Spleen (tissue), 11 donors: ENCODE measurements around the gene ARHGEF10L. TPM values are rescaled to one million over a fixed set of nuclear protein-coding genes. Genes with fewer than 3 reads are reported as not detected.

Experiments
- DNase-seq: peaks from one replicate; pipeline ENCODE4 v3.0.0-alpha.2; 2020
- H3K27ac ChIP-seq, 8 donors: fragments of 200-600 bp; sonication (generic) in 7 of 8; 1 replicate in 4 of 8; 2 replicates in 4 of 8; pipeline versions ENCODE4 v1.5.0 to v1.8.0; 2016 to 2021; ENCODE audit warnings: inconsistent platforms in 4 of 8, mild to moderate bottlenecking in 4 of 8, moderate library complexity in 1 of 8
- H3K27me3 ChIP-seq, 7 donors: fragments of 200-600 bp; sonication (generic) in 6 of 7; replicated peaks in 1 of 7; 1 replicate in 4 of 7; 2 replicates in 3 of 7; pipeline versions ENCODE4 v1.5.0 to v1.8.0; 2016 to 2021; ENCODE audit warnings: inconsistent platforms in 3 of 7, mild to moderate bottlenecking in 1 of 7
- H3K36me3 ChIP-seq, 6 donors: fragments of 200-600 bp; sonication (generic) in 5 of 6; 1 replicate in 4 of 6; 2 replicates in 2 of 6; pipeline versions ENCODE4 v1.5.0 to v1.8.0; 2016 to 2021; ENCODE audit warnings: inconsistent platforms in 2 of 6
- H3K4me1 ChIP-seq, 6 donors: fragments of 200-600 bp; sonication (generic) in 5 of 6; 1 replicate in 3 of 6; 2 replicates in 3 of 6; pipeline versions ENCODE4 v1.5.0 to v1.8.0; 2016 to 2021; ENCODE audit warnings: inconsistent platforms in 3 of 6
- H3K4me3 ChIP-seq, 8 donors: fragments of 200-600 bp; sonication (generic) in 7 of 8; 1 replicate in 4 of 8; 2 replicates in 4 of 8; pipeline versions ENCODE4 v1.5.0 to v1.8.0; 2016 to 2021; ENCODE audit warnings: inconsistent platforms in 4 of 8, mild to moderate bottlenecking in 4 of 8, moderate library complexity in 2 of 8
- H3K9me3 ChIP-seq, 8 donors: fragments of 200-600 bp; sonication (generic) in 7 of 8; 1 replicate in 4 of 8; 2 replicates in 4 of 8; pipeline versions ENCODE4 v1.5.0 to v1.8.0; 2016 to 2021; ENCODE audit warnings: inconsistent platforms in 4 of 8
- POLR2A ChIP-seq, 3 donors: fragments of 450-650 bp; IDR thresholded peaks; one replicate each; pipeline ENCODE4 v1.5.1; 2017; ENCODE audit warnings: antibody characterized with exemption in 3 of 3, mild to moderate bottlenecking in 1 of 3
- POLR2AphosphoS5 ChIP-seq, 3 donors: sonication (generic); formaldehyde crosslinking; IDR thresholded peaks; one replicate each; pipeline ENCODE4 v1.5.1; 2017; ENCODE audit warnings: antibody characterized with exemption in 3 of 3
- WGBS, 5 donors: extraction: QIAGEN DNeasy Blood & Tissue Kit in 3 of 5; methylation state at CpG; one replicate each; pipeline versions ENCODE4 v1.1.5 to v1.1.7; 2013 to 2018; 5-methylcytosine and 5-hydroxymethylcytosine counted together
- intact Hi-C: fragments of 100-400 bp; cut with DNase I; formaldehyde crosslinking; loops from one replicate; pipeline ENCODE4 v1.15.0; 2023; ENCODE audit warnings: low total_unique reads
- polyA plus RNA-seq, 3 donors: library from polyadenylated mRNA; stranded (reverse); fragments of 200-250 nt; gene quantifications; one replicate each; pipeline ENCODE4 v1.2.1, GENCODE V29; 2013
- total RNA-seq, 7 donors: library from RNA; depleted of rRNA in 3 of 7; stranded (reverse); fragments of >200 nt in 3 of 7; fragmentation: NEBNext Ultra II Directional in 4 of 7; extraction: Animal tissue kit (Norgen Biotek cat#: 25700) in 4 of 7; gene quantifications; one replicate each; pipeline versions ENCODE4 v1.1.0 to v1.2.1, GENCODE V29; 2016 to 2021
- TF ChIP-seq, protein P1 (sequence below), 11 experiments: fragments of 200-600 bp in 7 of 11; fragments of 450-650 bp in 4 of 11; sonication (generic) in 4 of 11; IDR thresholded peaks in 8 of 11; conservative IDR thresholded peaks in 3 of 11; 1 replicate in 7 of 11; 2 replicates in 4 of 11; pipeline versions ENCODE4 v1.4.0 to v1.8.0; 2016 to 2021; ENCODE audit warnings: antibody characterized with exemption in 11 of 11, inconsistent platforms in 4 of 11, mild to moderate bottlenecking in 1 of 11
- donor health status: healthy with polysubstance abuse.
- donor health status: DM: no; HTN: no; CAD: no; lungs with moderate emphysema.
- donor health status: DM: no; HTN: no; CAD: no.
- donor health status: Bipolar disorder and iron deficiency.
- donor health status: healthy.
- donor health status: DM: no; HTN: no; CAD: no.
- donor health status: DM: yes; HTN: yes; CAD: no.

Gene ARHGEF10L
- total and polyA plus RNA-seq, 10 donors, result 10.0 to 40.9 (median 21.4) TPM

DNA sequence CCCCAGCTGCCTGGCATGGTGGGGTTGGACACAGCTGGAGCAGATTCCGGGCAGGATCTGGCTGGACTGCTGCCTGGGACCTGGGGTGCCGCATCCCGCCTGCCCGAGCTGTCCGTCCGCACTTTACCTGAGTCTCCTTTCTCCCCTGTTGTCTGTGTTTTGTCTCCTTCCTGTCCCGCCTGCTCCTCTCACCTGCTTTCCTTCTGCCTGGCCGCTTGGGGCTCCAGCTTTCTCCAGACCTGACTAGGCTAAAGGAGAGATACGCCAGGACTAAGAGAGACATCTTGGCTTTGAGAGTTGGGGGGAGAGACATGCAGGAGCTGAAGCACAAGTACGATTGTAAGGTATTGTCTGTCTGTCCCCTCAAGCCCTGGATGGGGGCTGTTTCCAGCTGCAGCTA is 73.3 kb downstream of the ARHGEF10L start:
- Histone ChIP-seq H3K27me3 (peaks cover 0 to under 1% (median 0%) of the 10 kb centered on the region in 7 donors), H3K36me3 (peaks cover 0 to 64% (median 2%) of the 10 kb centered on the region in 6 donors), H3K27ac (no peak overlapping the region), H3K9me3 (no peaks in the 10 kb centered on the region), H3K4me1 (peaks cover 0 to 16% (median 2%) of the 10 kb centered on the region in 6 donors), H3K4me3 (no peak overlapping the region)
- TF ChIP-seq POLR2A (IDR thresholded peaks at IDR 0.05), result no peak
- TF ChIP-seq, protein P1, sequence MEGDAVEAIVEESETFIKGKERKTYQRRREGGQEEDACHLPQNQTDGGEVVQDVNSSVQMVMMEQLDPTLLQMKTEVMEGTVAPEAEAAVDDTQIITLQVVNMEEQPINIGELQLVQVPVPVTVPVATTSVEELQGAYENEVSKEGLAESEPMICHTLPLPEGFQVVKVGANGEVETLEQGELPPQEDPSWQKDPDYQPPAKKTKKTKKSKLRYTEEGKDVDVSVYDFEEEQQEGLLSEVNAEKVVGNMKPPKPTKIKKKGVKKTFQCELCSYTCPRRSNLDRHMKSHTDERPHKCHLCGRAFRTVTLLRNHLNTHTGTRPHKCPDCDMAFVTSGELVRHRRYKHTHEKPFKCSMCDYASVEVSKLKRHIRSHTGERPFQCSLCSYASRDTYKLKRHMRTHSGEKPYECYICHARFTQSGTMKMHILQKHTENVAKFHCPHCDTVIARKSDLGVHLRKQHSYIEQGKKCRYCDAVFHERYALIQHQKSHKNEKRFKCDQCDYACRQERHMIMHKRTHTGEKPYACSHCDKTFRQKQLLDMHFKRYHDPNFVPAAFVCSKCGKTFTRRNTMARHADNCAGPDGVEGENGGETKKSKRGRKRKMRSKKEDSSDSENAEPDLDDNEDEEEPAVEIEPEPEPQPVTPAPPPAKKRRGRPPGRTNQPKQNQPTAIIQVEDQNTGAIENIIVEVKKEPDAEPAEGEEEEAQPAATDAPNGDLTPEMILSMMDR (IDR thresholded peaks at IDR 0.05 in 8 of 11, conservative IDR thresholded peaks at IDR 0.05 in 3 of 11), result no peak
- no peak for TF ChIP-seq POLR2AphosphoS5 (IDR thresholded peaks at IDR 0.05)
- no peak for DNase-seq
- intact Hi-C loops, result no loop called here
- 82 to 93% (median 87%) methylated on average over 10 of the region's 10 CpGs for WGBS, 5 donors

DNA sequence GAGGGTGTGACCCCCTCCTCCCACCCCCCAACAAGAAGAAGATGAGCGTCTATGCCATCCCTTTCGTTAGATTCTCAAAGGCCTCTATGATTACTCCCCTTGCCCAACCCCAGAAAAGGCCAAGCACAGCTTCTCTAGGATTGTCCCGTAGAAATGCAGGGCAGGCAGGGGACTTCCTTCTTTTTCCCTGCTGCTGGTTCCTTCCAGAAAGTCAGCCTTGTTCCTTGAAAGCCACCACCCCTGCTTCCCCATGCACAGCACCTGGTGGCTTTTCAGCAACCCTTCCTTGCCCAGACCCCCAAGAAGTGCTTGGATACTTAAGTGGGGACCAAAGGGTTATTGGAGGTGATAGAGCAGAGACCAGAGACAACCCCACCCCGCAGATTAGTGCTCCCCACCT is 75.1 kb downstream of the ARHGEF10L start:
- H3K4me3 ChIP-seq, result no peak overlapping the region
- H3K4me1 ChIP-seq, result peaks cover 0 to 21% (median 2%) of the 10 kb centered on the region in 6 donors
- WGBS, 5 donors, result 64 to 83% (median 78%) methylated on average over 4 of the region's 4 CpGs
- TF ChIP-seq POLR2AphosphoS5 (IDR thresholded peaks at IDR 0.05), result no peak
- no peak for TF ChIP-seq POLR2A (IDR thresholded peaks at IDR 0.05)
- TF ChIP-seq, protein P1 (IDR thresholded peaks at IDR 0.05 in 8 of 11, conservative IDR thresholded peaks at IDR 0.05 in 3 of 11), result no peak
- peaks cover 0 to 70% (median 4%) of the 10 kb centered on the region in 6 donors for H3K36me3 ChIP-seq
- H3K9me3 ChIP-seq, result no peaks in the 10 kb centered on the region
- H3K27me3 ChIP-seq, result peaks cover 0 to 15% (median 0%) of the 10 kb centered on the region in 7 donors
- no peak overlapping the region for H3K27ac ChIP-seq
- DNase-seq, result no peak
- intact Hi-C loops, result no loop called here

DNA sequence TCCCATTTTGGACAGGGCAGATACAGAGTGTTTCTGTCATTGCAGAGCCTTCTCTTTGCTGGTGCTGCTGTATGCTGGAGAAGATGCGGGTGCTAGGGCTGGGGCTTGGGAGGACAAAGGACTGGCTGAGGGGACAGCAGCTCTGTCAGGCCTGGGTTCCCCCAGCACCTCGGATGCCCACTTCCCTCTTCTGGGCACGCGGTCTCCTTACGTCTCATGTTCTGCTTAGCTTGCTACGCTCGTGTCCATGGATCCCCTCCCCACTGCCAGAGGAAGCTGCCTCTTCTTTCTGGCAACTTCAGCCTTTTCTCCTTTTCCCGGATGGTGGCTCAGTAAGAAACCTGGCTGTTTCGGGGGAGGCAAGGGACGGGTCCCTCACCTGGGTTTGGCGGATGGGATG is 75.7 kb downstream of the ARHGEF10L start:
- Histone ChIP-seq H3K27ac (no peak overlapping the region), H3K4me3 (no peak overlapping the region), H3K36me3 (peaks cover 0 to 70% (median 4%) of the 10 kb centered on the region in 6 donors), H3K9me3 (no peaks in the 10 kb centered on the region), H3K27me3 (peaks cover 0 to 15% (median 0%) of the 10 kb centered on the region in 7 donors), H3K4me1 (peaks cover 0 to 21% (median 2%) of the 10 kb centered on the region in 6 donors)
- WGBS, 5 donors, result 69 to 82% (median 76%) methylated on average over 11 of the region's 11 CpGs
- no peak for DNase-seq
- TF ChIP-seq POLR2AphosphoS5 (IDR thresholded peaks at IDR 0.05), result no peak
- TF ChIP-seq, protein P1 (IDR thresholded peaks at IDR 0.05 in 8 of 11, conservative IDR thresholded peaks at IDR 0.05 in 3 of 11), result no peak
- TF ChIP-seq POLR2A (IDR thresholded peaks at IDR 0.05), result no peak
- intact Hi-C loops, result no loop called here

DNA sequence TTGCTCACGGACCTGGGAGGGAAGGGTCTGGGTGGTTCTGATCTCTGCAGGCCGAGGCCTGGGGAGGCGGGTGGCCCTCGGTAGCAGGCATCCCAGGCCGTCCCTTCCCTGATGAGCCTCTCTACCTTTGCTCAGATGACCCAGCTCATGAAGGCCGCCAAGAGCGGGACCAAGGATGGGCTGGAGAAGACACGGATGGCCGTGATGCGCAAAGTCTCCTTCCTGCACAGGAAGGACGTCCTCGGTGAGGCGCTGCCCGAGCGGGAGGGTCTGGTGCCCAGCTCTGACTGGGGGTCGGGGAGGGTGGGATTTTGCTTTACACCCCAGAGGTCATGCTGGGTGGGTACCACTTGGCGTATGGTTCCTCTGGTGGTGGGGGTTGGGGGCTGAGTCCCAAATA is 76.5 kb downstream of the ARHGEF10L start:
- Histone ChIP-seq H3K36me3 (peaks cover 0 to 73% (median 4%) of the 10 kb centered on the region in 6 donors), H3K4me3 (no peak overlapping the region), H3K4me1 (peaks cover 0 to 21% (median 0%) of the 10 kb centered on the region in 6 donors), H3K27me3 (peaks cover 0 to 15% (median 0%) of the 10 kb centered on the region in 7 donors), H3K27ac (no peak overlapping the region), H3K9me3 (no peaks in the 10 kb centered on the region)
- TF ChIP-seq POLR2AphosphoS5 (IDR thresholded peaks at IDR 0.05), result no peak
- TF ChIP-seq, protein P1 (IDR thresholded peaks at IDR 0.05 in 8 of 11, conservative IDR thresholded peaks at IDR 0.05 in 3 of 11), result no peak
- TF ChIP-seq POLR2A (IDR thresholded peaks at IDR 0.05), result no peak
- intact Hi-C loops, result no loop called here
- no peak for DNase-seq
- 81 to 96% (median 84%) methylated on average over 7 to 17 of the region's 17 CpGs for WGBS, 5 donors
